EH (cell line): ENCODE data around the gene RND3.

Experiments
- DNase-seq: peaks from one replicate; pipeline ENCODE4 v3.0.0-alpha.2; 2015; ENCODE audit warnings: low read depth

Gene RND3

DNA sequence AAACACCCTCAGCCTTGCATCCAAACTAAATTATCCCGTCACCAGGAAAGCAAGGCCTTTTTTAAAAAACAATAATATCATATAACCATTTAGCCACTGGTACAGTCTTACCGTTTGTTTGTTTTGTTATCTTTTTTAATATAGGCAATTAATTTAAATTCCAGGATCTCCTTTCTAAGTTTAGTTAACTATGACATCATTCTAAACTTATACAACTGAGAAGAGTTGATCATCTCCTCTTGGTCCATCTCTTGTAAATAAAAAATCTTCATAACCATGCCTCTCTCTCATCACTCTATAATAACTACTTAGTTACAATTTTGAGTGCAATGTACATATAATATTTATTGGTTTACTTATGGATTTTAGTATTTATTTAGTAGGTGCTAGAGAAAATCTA lies 46.2 kb downstream of the RND3 start:
- no peak for DNase-seq

DNA sequence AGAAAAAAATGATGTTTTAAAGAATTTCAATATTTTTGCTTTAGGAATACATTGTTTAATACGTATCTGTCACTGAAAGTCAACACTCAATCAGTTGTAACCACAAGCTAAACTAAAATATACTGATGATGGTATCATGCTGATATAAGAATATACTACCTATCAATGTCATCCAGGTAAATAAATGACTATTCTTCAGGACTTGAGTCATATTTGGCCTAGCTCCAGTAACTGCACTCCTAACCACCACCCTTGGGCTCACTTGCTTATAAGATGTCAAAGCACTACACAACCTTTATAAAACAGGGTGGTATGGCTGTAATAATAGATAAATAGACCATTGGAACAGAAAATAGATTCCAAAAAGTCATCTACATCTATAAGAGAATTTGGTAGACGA lies 48.8 kb downstream of the RND3 start:
- no peak for DNase-seq

DNA sequence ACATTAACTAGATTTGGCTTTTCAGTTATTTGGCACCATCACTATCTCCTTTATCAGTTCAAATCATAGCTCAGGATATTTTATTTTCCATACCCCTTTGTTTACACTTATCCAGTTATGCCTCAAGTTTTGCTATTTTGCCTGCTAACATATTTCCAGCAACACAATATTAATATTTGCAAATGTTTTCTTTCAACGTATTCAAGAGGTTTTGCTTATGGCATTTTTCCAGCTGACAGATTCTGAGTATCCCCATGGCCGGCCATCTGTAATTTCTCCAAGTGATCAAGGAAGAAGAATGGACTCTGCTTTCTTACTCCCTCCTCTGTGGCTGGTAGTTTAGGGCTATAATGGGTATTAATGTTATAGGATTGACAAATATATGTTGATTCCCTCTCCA lies 49.4 kb downstream of the RND3 start:
- no peak for DNase-seq

DNA sequence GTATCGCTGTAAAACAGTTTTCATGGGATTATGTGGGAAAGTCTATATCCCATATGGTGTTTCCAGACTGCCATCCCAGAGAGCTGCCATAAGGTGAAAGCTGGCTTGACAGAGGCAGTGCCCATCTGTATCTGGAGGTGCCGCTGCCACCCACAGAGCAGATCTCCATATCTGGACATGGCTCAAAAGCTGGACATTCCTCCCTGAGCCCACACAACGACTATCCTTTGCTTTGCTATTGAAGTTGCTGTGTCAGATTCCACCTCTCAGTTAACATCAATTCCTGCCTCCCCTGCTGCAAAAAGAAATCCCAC lies 55.2 kb downstream of the RND3 start:
- DNase-seq, result no peak

DNA sequence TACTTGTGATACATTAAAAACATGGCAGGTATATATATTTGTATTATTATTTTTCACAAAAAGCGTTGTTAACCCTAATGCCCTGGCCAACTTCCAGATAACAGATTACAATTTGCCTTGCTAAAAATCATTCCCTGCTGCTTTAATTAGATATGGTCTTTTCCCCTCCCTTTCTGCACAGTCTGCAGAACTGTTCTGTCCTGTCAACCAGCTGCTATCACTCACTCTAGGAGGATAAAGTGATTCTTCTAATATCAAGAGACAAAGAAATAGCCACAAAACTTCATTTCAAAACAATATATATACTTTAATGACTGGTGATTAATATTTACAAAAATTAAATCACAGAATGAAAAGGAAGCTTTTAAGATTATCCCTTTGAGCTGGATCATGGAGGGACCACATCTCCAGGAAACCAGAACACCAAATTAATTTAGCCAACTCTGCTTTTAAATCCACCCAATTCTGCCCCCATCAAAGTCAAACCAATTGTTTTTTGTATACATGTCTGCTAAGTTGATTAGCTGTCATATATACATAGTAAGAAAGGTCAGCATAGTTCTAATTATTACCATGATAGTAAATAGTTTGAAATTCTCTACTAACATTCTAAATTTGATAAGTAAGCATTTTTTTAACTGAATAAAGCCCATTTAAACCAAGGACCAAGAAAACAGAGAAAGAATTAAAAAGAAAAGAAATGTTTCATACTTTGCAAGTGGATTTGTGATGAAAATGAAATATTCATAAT lies 55.7 kb downstream of the RND3 start:
- no peak for DNase-seq

DNA sequence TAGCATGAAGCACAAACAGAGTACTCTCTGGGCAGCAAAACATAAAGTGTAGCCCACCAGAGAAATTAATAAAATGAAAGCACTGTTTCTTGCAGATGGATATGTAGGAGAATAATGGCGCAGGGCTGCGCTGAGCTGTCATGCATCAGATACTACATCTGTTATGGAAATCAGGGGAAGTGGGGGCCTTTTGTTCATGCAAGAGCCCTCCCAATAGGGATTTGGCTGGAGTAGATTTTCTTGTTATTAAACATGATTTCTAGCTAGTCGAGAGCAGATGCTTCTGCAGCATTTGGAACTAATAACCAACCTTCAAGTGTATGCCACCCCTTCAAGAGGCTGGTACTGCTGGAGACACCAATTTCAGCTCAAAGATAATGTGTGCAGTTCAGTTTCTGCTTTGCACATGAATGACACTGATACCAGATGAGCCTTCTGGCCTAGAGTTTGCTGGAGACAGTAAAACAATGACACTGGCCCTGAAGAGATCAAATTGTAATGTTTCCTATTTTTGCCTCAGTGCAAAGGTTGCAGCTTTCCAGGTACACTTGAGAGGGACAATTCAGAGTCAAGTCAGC lies 58.0 kb downstream of the RND3 start:
- DNase-seq, result no peak

DNA sequence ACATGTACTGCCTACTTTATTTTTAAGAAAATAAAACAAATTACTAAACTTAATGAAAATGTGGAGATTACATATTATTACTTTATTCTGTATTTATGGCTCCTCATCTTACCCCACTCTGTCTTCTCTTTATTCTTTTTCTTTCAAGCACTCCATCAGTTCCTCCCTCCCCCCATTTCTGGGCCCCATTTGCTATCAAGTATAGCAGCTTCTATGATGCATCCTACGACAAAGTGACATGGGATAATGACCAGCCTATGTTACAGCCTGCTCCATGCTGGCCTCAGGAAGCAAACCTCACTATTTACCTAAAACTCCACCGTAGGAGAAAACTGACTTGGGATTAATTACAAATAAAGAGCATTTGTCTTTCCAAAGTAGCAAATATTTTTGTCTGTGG lies 58.8 kb downstream of the RND3 start:
- no peak for DNase-seq

DNA sequence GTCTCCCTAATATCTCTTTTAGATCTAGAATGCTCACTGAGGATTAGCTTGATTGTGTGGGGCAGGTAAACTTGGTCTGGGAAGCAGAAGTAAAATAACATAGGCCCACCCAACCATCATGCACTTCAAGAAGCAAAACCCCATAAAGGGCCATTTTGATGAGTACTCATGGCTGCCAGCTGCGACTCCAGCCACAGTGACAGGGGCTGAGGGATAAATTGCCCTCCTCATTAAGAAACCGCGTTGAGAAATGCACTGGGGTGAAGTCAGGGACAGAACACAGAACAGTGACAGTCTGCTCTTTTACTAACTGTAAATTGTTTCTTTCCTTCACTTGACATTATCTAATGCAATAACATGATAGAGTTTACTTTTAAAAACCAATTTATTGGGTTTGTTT lies 60.2 kb downstream of the RND3 start:
- no peak for DNase-seq

DNA sequence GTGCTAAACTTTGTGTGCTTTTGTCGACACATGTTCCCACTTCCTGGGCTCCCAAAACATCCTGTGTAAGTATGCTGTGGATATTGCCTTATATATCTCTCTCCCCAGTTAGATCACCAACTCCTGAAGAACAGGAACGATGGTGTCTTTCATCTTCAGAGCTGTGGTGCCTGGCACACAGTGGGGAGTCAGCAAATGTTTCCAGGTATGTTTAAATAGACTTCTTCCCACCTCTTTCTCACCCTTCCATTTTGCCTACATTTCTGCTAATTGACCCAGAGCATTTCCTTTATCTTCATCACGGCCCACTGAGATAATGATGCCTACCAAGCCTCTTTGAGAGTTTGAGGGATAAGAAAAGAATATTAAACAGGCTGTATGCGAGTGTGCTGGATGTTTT lies 60.7 kb downstream of the RND3 start:
- no peak for DNase-seq

DNA sequence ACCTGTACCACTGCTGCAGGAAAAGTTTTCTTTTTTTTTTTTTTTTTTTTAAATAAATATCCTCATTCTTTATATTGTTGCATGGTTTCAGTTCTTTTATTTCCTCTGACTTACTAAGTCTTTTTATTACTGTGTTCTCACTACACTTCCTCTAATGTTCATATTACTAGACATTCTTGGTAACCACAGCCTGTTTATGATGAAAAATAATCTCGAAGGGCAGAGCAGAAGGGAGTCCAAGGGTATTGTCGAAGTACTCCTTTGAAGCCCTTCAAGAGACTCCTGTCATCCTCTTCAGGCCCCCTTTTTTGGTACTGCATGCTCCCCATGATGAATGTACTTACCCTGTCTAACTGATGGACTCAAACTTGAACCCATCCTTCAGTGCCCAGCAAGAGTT lies 61.2 kb downstream of the RND3 start:
- peak; percentile 44 for DNase-seq

DNA sequence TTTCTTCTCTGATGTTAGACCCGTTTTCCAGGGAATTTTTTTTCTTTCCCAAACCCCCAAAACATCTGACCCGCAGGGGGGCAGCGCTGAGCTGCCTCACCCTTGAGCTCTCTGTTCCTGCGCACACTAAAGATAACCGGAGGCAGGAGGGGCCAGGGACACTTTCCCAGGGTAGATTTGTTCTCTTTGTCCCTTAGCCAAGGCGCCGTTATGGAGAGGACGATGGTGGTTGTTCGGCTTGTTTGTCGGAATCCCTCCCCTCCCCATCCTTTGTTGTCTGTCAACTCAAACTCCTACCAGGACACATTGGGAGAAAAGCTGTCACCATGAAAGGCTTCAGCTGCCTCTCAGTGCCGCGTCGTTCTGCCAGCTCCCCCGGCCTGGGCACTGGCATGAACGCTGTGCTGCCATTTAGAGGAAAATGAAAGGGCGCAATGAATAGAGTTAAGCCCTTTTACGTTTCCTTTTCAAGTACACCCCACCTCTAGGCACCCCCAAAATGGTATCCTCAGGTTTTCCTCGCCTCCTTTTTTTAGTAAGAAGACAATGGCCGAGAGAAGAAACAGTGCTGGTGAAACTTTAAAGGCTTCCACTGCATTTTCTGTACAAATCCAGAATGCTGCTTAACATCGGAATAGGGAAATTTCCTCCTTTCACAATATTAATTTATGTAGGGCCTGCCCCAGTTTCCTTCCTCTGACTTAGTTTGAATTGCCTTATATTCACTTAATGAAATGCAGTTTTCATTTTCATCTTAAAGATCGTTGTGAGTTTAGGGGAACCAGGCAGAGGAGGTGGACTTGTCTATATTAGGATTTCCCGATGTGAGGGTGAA lies 62.1 kb downstream of the RND3 start:
- DNase-seq, result peak; percentile 31

DNA sequence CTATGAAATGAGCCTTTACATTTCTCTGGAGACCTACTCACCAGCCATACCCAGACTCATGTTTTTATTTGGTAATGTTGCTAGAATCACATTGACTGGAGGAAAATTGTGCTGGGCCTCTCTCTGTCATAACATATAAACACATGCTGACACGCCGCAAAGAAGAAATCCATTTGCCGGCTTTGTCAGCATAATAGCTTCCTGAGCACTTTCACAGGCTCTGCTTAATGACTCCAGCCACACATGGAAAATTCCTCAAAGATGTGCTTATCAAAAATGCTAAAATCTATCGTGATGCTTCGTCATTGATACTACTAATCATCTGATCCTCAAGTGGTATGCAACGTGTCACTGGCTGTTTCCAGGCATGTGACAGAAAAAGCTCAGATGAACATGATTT lies 63.1 kb downstream of the RND3 start:
- DNase-seq, result no peak

DNA sequence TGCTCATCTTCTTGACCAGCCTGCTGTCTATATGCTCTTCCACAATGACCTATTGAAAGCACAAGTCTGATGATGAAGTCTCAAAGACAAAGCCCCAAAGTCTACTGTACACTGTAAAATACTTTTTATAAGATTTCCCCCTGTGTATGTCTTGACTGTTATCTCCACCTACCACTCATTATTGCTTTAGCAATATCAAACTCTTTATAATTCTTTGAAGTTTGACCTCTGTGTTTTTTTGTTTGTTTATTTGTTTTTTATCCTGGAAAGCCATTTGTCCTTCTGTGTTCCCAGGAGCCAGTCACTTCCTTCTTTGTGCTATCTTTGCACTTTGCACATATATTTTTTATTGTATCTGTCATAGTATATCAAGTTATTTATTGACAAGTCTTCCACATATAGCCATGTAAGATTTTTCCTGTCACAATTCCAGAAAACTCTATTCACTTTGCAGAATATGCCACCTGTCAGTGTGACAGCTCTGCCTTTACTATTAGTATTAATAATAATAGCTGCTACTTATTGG lies 66.3 kb downstream of the RND3 start:
- no peak for DNase-seq

DNA sequence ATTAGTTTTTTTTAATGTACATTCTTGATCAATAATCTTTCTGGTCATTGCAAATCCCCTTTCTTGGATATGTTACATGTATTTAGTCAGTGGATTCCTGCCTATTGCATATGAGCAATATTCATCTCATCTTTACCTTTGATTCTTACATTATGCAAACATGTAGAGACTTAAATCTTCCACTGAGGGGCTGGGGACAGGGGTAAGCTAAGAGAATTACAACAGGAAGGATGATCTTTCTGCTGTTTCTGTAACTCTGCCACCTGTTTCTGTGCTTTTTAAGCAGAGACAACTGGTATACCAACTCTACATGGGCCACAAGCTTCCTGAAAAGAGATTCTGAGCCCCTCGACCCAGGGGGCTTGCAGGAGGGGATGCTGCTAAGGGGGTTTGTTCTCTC lies 68.6 kb downstream of the RND3 start:
- no peak for DNase-seq
